CMK (cell line): ENCODE measurements around the gene PCDH9.
"Not testable (repeated sequence)": the region's sequence is repeated elsewhere in the genome, so short reads cannot be mapped to it uniquely, and the experiment has no call there.

Experiments used
- DNase-seq: peaks from one replicate; pipeline ENCODE4 v3.0.0-alpha.2; 2010; ENCODE audit warnings: low read depth

The PCDH9 gene

GRCh38 chr13:67130444-67130843, 99.7 kb downstream of the PCDH9 start:
- DNase-seq: no peak

- no peak for DNase-seq
Observed at GRCh38 chr13:67128136-67128535, 102.0 kb downstream of the PCDH9 start.

- no peak for DNase-seq
Observed at GRCh38 chr13:67125681-67126080, 104.5 kb downstream of the PCDH9 start.

- DNase-seq: no peak
Observed at GRCh38 chr13:67123165-67123564, 107.0 kb downstream of the PCDH9 start.

- DNase-seq: no peak
Observed at GRCh38 chr13:67122251-67122650, 107.9 kb downstream of the PCDH9 start.

GRCh38 chr13:67120872-67121531, 109.1 kb downstream of the PCDH9 start:
- DNase-seq: no peak

- no peak for DNase-seq
Observed at GRCh38 chr13:67119481-67119894, 110.6 kb downstream of the PCDH9 start.

GRCh38 chr13:67118277-67118676, 111.9 kb downstream of the PCDH9 start:
- DNase-seq: no peak

- DNase-seq: no peak
Observed at GRCh38 chr13:67117010-67117550, 113.1 kb downstream of the PCDH9 start.

- DNase-seq: no peak
Observed at GRCh38 chr13:67107979-67108378, 122.2 kb downstream of the PCDH9 start.

GRCh38 chr13:67106502-67107057, 123.6 kb downstream of the PCDH9 start:
- DNase-seq: no peak

GRCh38 chr13:67101730-67102467, 128.2 kb downstream of the PCDH9 start:
- DNase-seq: no peak

GRCh38 chr13:67100730-67101129, 129.4 kb downstream of the PCDH9 start:
- DNase-seq: no peak

GRCh38 chr13:67099494-67099893, 130.6 kb downstream of the PCDH9 start:
- no peak for DNase-seq

- DNase-seq: no peak
Observed at GRCh38 chr13:67097892-67098452, 132.2 kb downstream of the PCDH9 start.

GRCh38 chr13:67096893-67097292, 133.2 kb downstream of the PCDH9 start:
- not testable (repeated sequence) for DNase-seq

- DNase-seq: no peak
Observed at GRCh38 chr13:67096418-67096817, 133.7 kb downstream of the PCDH9 start.

- DNase-seq: no peak
Observed at GRCh38 chr13:67095621-67096020, 134.5 kb downstream of the PCDH9 start.

- DNase-seq: no peak
Observed at GRCh38 chr13:67094952-67095351, 135.2 kb downstream of the PCDH9 start.

- DNase-seq: no peak
Observed at GRCh38 chr13:67094078-67094477, 136.1 kb downstream of the PCDH9 start.

- DNase-seq: no peak
Observed at GRCh38 chr13:67091603-67092002, 138.5 kb downstream of the PCDH9 start.

GRCh38 chr13:67090856-67091255, 139.3 kb downstream of the PCDH9 start:
- no peak for DNase-seq

GRCh38 chr13:67087527-67087926, 142.6 kb downstream of the PCDH9 start:
- no peak for DNase-seq
